PC-3 (cell line): ENCODE measurements around the gene EEIG2. TPM values are rescaled to one million over a fixed set of nuclear protein-coding genes. Genes with fewer than 3 reads are reported as not detected.
A peak's percentile ranks its signal among the peaks of the same experiment; 100 is the strongest.

Source experiments
- ATAC-seq: fragments of 200-7000 bp; cut with Tn5 transposase; 2 replicates; pipeline ENCODE4 v1.9.1; 2020; ENCODE audit warnings: mild to moderate bottlenecking, moderate library complexity
- BruUV-seq: library from RNA; stranded (reverse); fragments of 400-500 nt; replicated peaks from 2 replicates; lab custom pipeline; 2021; lab: Mats Ljungman, UMichigan
- CTCF ChIA-PET: fragments of 300-600 bp; sonication (Branson Sonifier 250); formaldehyde crosslinking; loops from one replicate; lab custom pipeline; 2022; ENCODE audit warnings: antibody characterized with exemption; lab: Charles Lee
- POLR2A ChIA-PET: fragments of 300-600 bp; sonication (Branson Sonifier 250); formaldehyde crosslinking; loops from one replicate; lab custom pipeline; 2022; ENCODE audit warnings: antibody characterized with exemption; ENCODE audit not compliant: unreplicated experiment; lab: Charles Lee
- DNase-seq: peaks from one replicate; pipeline ENCODE4 v3.0.0-alpha.2; 2015
- H2AFZ ChIP-seq: fragments of 300-600 bp; sonication (generic); 2 replicates; pipeline ENCODE4 v1.6.0; 2016; ENCODE audit warnings: antibody characterized with exemption, low read length
- H3F3A ChIP-seq: fragments of 300-600 bp; sonication (generic); one replicate; pipeline ENCODE4 v1.6.0; 2017; ENCODE audit warnings: antibody characterized with exemption, low read length, control low read depth, mild to moderate bottlenecking; ENCODE audit not compliant: unreplicated experiment
- H3K27ac ChIP-seq: fragments of 300-600 bp; sonication (generic); 2 replicates; pipeline ENCODE4 v1.5.1; 2016; ENCODE audit warnings: mild to moderate bottlenecking, low read length
- H3K27me3 ChIP-seq: fragments of 300-600 bp; sonication (generic); 2 replicates; pipeline ENCODE4 v1.6.1; 2016; ENCODE audit warnings: low read length, mixed read lengths
- H3K36me3 ChIP-seq: fragments of 300-600 bp; sonication (generic); 2 replicates; pipeline ENCODE4 v1.6.1; 2016; ENCODE audit warnings: low read depth, mixed run types, low read length, mixed read lengths
- H3K4me1 ChIP-seq: fragments of 300-600 bp; sonication (generic); 2 replicates; pipeline ENCODE4 v1.5.1; 2016; ENCODE audit warnings: low read length; ENCODE audit not compliant: insufficient read depth
- H3K4me2 ChIP-seq: fragments of 300-600 bp; sonication (generic); 2 replicates; pipeline ENCODE4 v1.6.0; 2016; ENCODE audit warnings: low read length
- H3K4me3 ChIP-seq: fragments of 300-600 bp; sonication (generic); 2 replicates; pipeline ENCODE4 v1.5.1; 2016; ENCODE audit warnings: mild to moderate bottlenecking, low read length, mixed read lengths
- H3K79me2 ChIP-seq: fragments of 300-600 bp; sonication (generic); 2 replicates; pipeline ENCODE4 v1.6.1; 2017; ENCODE audit warnings: low read length, mixed read lengths
- H3K9ac ChIP-seq: fragments of 300-600 bp; sonication (generic); 2 replicates; pipeline ENCODE4 v1.6.0; 2016; ENCODE audit warnings: mild to moderate bottlenecking, low read length
- H3K9me2 ChIP-seq: fragments of 300-600 bp; sonication (generic); replicated peaks from 2 replicates; pipeline ENCODE4 v1.6.1; 2016; ENCODE audit warnings: mixed run types, low read length, mixed read lengths
- H3K9me3 ChIP-seq: fragments of 300-600 bp; sonication (generic); 2 replicates; pipeline ENCODE4 v1.6.1; 2016; ENCODE audit warnings: low read length, mixed read lengths
- H4K20me1 ChIP-seq: fragments of 300-600 bp; sonication (generic); 2 replicates; pipeline ENCODE4 v1.6.1; 2016; ENCODE audit warnings: low read length, mixed read lengths
- EZH2 ChIP-seq: fragments of 300-600 bp; sonication (generic); IDR thresholded peaks from one replicate; pipeline ENCODE4 v1.6.1; 2017; ENCODE audit warnings: antibody characterized with exemption, mild to moderate bottlenecking, low read length; ENCODE audit not compliant: unreplicated experiment
- EZH2phosphoT487 ChIP-seq: fragments of 300-600 bp; sonication (generic); IDR thresholded peaks from 2 replicates; pipeline ENCODE4 v1.6.1; 2018; ENCODE audit warnings: mild to moderate bottlenecking, antibody characterized with exemption, low read length, borderline replicate concordance
- intact Hi-C: fragments of 100-400 bp; cut with micrococcal nuclease; formaldehyde crosslinking; loops from 2 replicates; pipeline ENCODE4 v1.9.0; 2023
- total RNA-seq: library from RNA; depleted of rRNA; stranded (reverse); fragments of >200 nt; gene quantifications from 2 replicates; pipeline ENCODE4 v1.2.3, GENCODE V29; 2014
- TF ChIP-seq, protein P1 (sequence below): fragments of 300-600 bp; sonication (generic); conservative IDR thresholded peaks from 2 replicates; pipeline ENCODE4 v1.5.1; 2017; ENCODE audit warnings: antibody characterized with exemption, low read depth, mild to moderate bottlenecking, low read length

The EEIG2 gene
- total RNA-seq, 1 experiment from 2014 or later, result 6.2 TPM

DNA sequence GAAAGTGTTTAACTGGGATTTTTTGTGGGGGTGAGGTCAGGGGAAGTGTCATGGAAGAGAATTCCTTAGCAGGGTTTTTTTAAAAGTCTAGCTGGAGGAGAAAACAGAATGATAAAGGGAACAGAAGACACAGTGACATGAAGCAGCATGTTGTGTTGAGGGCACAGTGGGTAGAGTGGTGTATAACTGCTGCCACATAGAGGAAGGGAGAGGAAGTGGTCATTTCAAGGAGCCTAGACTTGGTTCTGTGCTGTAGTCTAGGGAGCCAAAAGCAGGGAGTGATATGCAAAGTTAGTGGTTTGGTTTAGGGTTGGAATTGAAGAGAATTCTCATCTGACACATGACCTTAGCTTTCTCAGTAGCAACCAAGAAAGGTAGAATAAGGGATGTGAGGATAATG, 10.2 kb downstream of the EEIG2 start:
- no peaks in the 10 kb centered on the region for H3K36me3 ChIP-seq
- DNase-seq (peak; percentile 42), ATAC-seq (peak; percentile 94)
- no peaks in the 10 kb centered on the region for H3K4me1 ChIP-seq
- H3K79me2 ChIP-seq, result no peaks in the 10 kb centered on the region
- ChIA-PET CTCF (interaction anchor here (0.7 kb wide), 1 partner anchor 57 kb away, joined by 4 read pairs; no protein-coding TSS in a partner anchor), POLR2A (no interaction called here)
- H4K20me1 ChIP-seq, result no peaks in the 10 kb centered on the region
- H3K4me3 ChIP-seq, result no peak overlapping the region
- no TSS peak for BruUV-seq
- no peak overlapping the region for H2AFZ ChIP-seq
- H3K9me2 ChIP-seq, result no peaks in the 10 kb centered on the region
- H3K4me2 ChIP-seq, result no peak overlapping the region
- no peaks in the 10 kb centered on the region for H3K9me3 ChIP-seq
- H3F3A ChIP-seq, result no peaks in the 10 kb centered on the region
- no peak overlapping the region for H3K27ac ChIP-seq
- no peak overlapping the region for H3K9ac ChIP-seq
- TF ChIP-seq, protein P1, sequence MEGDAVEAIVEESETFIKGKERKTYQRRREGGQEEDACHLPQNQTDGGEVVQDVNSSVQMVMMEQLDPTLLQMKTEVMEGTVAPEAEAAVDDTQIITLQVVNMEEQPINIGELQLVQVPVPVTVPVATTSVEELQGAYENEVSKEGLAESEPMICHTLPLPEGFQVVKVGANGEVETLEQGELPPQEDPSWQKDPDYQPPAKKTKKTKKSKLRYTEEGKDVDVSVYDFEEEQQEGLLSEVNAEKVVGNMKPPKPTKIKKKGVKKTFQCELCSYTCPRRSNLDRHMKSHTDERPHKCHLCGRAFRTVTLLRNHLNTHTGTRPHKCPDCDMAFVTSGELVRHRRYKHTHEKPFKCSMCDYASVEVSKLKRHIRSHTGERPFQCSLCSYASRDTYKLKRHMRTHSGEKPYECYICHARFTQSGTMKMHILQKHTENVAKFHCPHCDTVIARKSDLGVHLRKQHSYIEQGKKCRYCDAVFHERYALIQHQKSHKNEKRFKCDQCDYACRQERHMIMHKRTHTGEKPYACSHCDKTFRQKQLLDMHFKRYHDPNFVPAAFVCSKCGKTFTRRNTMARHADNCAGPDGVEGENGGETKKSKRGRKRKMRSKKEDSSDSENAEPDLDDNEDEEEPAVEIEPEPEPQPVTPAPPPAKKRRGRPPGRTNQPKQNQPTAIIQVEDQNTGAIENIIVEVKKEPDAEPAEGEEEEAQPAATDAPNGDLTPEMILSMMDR, result peak; percentile 66
- TF ChIP-seq EZH2, result no peak
- TF ChIP-seq EZH2phosphoT487, result no peak
- H3K27me3 ChIP-seq, result no peaks in the 10 kb centered on the region
- intact Hi-C loops, result no loop called here

DNA sequence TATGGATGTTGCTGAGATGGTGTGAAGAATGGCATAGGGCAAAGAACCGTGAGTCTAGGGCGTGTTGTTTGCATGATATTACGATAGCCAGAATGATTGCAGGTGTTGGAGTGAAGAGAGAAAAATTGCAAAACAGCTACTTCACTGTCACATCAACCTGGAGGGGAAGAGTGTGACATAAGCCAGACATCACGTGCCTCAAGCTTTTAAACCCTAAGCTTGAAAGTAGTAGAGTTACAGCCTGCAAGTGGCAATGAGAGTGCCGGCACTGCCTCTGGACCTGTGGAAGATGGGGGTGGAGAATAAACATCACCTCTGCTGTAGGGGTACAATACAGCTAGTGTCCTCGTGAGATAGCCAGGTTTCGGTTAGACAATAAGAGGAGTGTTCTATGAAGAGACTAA, 11.1 kb downstream of the EEIG2 start:
- Histone ChIP-seq H3K27ac (no peak overlapping the region), H2AFZ (no peak overlapping the region), H3K9me2 (no peaks in the 10 kb centered on the region), H3K27me3 (no peaks in the 10 kb centered on the region), H3K4me1 (no peaks in the 10 kb centered on the region), H3F3A (no peaks in the 10 kb centered on the region), H3K4me3 (no peak overlapping the region), H3K4me2 (no peak overlapping the region), H4K20me1 (no peaks in the 10 kb centered on the region), H3K36me3 (no peaks in the 10 kb centered on the region), H3K9ac (no peak overlapping the region), H3K9me3 (no peaks in the 10 kb centered on the region), H3K79me2 (no peaks in the 10 kb centered on the region)
- intact Hi-C loops, result no loop called here
- TF ChIP-seq EZH2, result no peak
- TF ChIP-seq, protein P1, result no peak
- no peak for TF ChIP-seq EZH2phosphoT487
- ChIA-PET CTCF (no interaction called here), POLR2A (no interaction called here)
- no TSS peak for BruUV-seq
- ATAC-seq (no peak), DNase-seq (no peak)

DNA sequence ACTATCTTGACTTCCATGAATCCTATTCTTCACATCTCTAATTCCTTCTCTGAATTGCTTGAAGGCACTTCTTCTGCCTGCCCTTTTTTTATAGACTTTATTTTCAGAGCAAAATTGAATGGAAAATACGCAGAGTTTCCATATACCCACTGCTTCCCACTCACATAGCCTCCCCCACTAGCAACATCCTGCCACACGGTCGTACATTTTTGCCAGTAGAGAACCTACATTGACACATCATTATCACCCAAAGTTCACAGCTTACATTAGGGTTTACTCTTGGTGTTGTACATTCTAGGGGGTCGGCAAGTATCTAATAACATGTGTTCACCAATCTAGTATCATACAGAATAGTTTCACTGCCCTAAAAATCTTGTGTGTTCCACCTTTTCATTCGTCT, 12.3 kb downstream of the EEIG2 start:
- intact Hi-C loops, result no loop called here
- Histone ChIP-seq H4K20me1 (no peaks in the 10 kb centered on the region), H3K4me2 (no peak overlapping the region), H3K4me1 (no peaks in the 10 kb centered on the region), H3K79me2 (no peaks in the 10 kb centered on the region), H3K9me3 (no peaks in the 10 kb centered on the region), H2AFZ (no peak overlapping the region), H3K9me2 (no peaks in the 10 kb centered on the region), H3K27me3 (no peaks in the 10 kb centered on the region), H3K4me3 (no peak overlapping the region), H3K27ac (no peak overlapping the region), H3K36me3 (no peaks in the 10 kb centered on the region), H3F3A (no peaks in the 10 kb centered on the region), H3K9ac (no peak overlapping the region)
- BruUV-seq, result no TSS peak
- DNase-seq (no peak), ATAC-seq (no peak)
- POLR2A ChIA-PET, result no interaction called here
- TF ChIP-seq EZH2phosphoT487, result no peak
- TF ChIP-seq, protein P1, result no peak
- TF ChIP-seq EZH2, result no peak
- CTCF ChIA-PET, result no interaction called here
